Right lobe of liver (tissue), 4 donors: ENCODE results near the gene PRKAG3.

Source experiments
- POLR2A ChIP-seq: fragments of 450-650 bp; IDR thresholded peaks from one replicate; pipeline ENCODE4 v1.6.1; 2017; ENCODE audit warnings: antibody characterized with exemption, mild to moderate bottlenecking
- TF ChIP-seq, protein P1 (sequence below), 4 donors: fragments of 200-600 bp in 3 of 4; fragments of 450-650 bp in 1 of 4; IDR thresholded peaks; one replicate each; pipeline versions ENCODE4 v1.5.1 to v1.8.0; 2016 to 2022; ENCODE audit warnings: antibody characterized with exemption in 4 of 4, mild to moderate bottlenecking in 2 of 4
- donor health status: DM: no; HTN: no; CAD: no.
- donor health status: DM: no; HTN: no; CAD: no.
- donor health status: DM: no; HTN: yes; CAD: no.

DNA sequence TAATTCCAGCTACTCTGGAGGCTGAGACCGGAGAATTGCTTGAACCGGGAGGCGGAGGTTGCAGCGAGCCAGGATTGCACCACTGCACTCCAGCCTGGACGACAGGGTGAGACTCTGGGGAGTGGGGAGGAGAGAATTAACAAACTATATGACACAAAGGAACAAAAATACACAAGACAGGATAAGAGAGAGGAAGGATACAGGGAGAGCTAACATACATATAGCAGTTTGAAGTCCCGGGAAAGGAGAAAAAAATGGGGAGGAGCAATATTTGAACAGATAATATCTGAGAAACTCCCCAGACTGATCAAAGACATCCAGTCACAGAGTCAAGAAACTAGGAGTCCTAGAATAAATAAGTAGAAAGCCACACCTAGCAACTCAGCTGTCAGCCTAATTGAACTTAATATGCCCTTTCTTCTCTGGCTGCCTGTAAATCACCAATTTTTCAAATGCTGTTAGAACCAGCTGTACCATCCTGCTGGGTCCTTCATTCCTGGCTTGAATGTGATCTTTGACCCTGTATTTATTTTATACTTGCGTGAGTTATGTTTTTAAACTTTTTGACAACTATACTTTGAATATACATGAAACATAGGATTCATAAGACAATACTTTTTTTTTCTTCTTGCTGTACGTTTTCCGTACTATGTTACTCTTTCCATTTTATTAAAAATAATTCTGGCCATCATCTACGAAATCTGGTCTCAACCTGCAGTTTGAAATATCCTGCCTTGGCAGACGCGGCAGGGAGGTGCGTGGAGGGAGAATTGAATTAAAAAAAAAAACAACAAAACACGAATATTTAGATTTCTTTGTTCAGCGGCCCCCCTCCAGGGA, 50.5 kb downstream of the PRKAG3 start:
- TF ChIP-seq, protein P1, sequence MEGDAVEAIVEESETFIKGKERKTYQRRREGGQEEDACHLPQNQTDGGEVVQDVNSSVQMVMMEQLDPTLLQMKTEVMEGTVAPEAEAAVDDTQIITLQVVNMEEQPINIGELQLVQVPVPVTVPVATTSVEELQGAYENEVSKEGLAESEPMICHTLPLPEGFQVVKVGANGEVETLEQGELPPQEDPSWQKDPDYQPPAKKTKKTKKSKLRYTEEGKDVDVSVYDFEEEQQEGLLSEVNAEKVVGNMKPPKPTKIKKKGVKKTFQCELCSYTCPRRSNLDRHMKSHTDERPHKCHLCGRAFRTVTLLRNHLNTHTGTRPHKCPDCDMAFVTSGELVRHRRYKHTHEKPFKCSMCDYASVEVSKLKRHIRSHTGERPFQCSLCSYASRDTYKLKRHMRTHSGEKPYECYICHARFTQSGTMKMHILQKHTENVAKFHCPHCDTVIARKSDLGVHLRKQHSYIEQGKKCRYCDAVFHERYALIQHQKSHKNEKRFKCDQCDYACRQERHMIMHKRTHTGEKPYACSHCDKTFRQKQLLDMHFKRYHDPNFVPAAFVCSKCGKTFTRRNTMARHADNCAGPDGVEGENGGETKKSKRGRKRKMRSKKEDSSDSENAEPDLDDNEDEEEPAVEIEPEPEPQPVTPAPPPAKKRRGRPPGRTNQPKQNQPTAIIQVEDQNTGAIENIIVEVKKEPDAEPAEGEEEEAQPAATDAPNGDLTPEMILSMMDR (IDR thresholded peaks at IDR 0.05): no peak
- TF ChIP-seq POLR2A: peak; percentile 9
